Fibroblast of upper back skin (primary cell): ENCODE measurements around the gene PIERCE2.
"Not testable (repeated sequence)": the region's sequence is repeated elsewhere in the genome, so short reads cannot be mapped to it uniquely, and the experiment has no call there.

Source experiments
- DNase-seq: peaks from one replicate; pipeline ENCODE4 v3.0.0-alpha.2; 2013

Gene PIERCE2

DNA sequence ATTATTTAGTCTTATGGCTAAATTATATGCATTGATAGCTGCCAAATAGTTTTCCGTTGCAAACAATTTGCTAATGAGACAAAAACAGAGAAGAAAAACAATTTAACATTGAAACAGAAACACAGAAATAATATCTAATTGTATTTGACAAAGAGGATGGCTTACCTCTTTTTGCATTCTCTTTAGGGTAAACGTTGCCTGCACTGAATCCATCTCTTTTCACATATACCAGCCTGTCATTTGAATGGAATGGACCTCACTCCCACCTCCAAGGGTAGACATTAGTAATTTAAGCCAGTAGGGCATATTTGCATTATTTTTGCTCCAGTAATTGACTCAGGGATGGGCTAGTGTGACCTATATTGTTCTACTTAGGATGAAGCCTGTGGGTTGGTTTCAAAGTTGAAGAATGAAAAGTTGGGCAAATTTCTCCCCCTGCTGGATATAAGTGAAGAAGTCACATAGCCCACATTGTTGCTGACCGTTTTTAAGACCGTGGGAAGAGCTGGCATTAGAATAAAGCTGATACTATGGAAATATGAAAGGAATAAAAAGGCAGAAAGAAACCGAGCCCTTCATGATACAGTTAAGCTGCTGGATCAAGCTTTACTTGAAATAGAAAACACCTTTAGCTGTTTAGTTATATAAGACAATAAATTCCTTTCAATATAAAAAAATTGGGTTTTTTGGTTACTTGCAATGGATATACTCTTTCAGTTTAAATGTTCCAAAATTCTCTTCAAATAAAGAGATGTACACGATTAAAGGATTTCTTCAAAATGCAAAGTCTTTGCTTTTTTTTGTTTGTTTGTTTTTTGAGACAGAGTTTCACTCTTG, 26.9 kb downstream of the PIERCE2 start:
- peak; percentile 53 for DNase-seq

DNA sequence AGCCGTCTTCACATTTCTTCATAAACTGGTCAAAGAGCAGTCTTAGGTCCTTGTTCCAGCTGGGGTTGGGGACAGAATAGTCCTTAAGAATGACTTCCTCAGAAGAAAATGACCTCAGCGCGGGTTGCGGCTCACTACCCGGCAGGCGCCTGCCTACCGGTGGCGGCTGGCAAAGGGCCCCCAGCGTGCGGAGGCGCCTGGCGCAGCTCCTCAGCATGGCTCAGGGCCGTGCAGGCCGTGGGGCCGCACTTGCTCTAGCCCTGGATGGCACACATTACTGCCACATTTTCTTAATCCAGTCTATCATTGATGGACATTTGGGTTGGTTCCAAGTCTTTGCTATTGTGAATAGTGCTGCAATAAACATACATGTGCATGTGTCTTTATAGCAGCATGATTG, 34.8 kb downstream of the PIERCE2 start:
- not testable (repeated sequence) for DNase-seq

DNA sequence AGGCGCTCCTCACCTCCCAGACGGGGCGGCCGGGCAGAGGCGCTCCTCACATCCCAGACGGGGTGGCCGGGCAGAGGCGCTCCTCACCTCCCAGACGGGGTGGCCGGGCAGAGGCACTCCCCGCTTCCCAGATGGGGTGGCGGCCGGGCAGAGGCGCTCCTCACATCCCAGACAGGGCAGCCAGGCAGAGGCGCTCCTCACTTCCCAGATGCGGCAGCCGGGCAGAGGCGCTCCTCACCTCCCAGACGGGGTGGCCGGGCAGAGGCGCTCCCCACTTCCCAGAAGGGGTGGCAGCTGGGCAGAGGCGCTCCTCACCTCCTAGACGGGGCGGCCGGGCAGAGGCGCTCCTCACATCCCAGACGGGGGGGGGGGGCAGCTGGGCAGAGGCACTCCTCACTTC, 37.6 kb downstream of the PIERCE2 start:
- DNase-seq: not testable (repeated sequence)

DNA sequence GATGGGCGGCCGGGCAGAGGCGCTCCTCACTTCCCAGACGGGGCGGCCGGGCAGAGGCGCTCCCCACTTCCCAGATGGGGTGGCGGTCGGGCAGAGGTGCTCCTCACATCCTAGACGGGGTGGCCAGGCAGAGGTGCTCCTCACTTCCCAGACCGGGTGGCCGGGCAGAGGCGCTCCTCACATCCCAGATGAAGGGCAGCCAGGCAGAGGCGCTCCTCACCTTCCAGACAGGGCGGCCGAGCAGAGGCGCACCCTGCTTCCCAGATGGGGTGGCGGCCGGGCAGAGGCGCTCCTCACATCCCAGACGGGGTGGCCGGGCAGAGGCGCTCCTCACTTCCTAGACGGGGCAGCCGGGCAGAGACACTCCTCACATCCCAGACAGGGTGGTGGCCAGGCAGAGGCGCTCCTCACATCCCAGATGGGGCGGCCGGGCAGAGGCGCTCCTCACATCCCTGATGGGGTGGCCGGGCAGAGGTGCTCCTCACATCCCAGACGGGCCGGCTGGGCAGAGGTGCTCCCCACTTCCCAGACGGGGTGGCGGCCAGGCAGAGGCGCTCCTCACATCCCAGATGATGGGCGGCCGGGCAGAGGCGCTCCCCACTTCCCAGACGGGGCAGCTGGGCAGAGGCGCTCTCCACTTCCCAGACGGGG, 38.2 kb downstream of the PIERCE2 start:
- DNase-seq: not testable (repeated sequence)

DNA sequence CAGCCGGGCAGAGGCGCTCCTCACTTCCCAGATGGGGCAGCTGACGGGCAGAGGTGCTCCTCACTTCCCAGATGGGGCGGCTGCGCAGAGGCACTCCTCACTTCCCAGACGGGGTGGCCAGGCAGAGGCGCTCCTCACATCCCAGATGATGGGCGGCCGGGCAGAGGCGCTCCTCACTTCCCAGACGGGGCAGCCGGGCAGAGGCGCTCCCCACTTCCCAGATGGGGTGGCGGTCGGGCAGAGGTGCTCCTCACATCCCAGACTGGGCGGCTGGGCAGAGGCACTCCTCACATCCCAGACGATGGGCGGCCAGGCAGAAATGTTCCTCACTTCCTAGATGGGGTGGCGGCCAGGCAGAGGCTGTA, 38.7 kb downstream of the PIERCE2 start:
- not testable (repeated sequence) for DNase-seq

DNA sequence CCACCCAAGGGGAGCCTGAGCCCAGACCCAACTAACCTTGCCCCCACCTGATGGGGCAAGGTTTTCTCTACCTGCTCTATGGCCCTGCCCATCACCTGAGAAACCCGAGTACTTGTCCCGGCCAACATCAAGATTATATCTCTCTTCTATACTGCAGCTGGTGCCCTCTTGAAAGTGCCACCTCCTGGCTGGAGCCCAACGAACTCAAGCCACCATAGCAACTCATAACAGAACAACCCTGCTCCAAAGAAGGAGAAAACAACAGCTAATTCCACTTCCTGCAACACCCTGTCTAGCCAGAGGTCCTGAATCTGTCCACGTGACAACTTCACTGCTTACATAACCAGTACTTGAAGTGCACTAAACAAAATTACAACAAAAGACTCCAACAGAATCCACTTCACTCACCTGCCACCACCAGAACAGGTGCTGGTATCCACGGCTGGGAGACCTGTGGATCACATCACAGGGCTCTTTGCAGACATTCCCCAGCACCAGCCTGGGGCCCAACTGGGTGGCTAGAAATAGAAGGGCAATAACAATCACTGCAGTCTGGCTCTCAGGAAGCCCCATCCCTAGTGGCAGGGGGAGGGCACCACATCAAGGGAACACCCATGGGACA, 49.2 kb downstream of the PIERCE2 start:
- DNase-seq: no peak

DNA sequence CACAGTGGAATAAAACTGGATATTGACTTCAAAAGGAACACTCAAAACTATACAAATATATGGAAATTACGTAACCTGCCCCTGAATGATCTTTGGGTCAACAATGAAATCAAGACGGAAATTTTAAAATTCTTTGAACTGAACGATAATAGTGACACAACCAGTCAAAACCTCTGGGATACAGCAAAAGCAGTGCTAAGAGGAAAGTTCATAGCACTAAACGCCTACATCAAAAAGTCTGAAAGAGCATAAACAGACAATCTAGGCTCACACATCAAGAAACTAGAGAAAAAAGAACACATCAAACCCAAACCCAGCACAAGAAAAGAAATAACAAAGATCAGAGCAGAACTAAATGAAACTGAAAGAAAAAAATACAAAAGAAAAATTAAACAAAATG, 53.2 kb downstream of the PIERCE2 start:
- DNase-seq: no peak

DNA sequence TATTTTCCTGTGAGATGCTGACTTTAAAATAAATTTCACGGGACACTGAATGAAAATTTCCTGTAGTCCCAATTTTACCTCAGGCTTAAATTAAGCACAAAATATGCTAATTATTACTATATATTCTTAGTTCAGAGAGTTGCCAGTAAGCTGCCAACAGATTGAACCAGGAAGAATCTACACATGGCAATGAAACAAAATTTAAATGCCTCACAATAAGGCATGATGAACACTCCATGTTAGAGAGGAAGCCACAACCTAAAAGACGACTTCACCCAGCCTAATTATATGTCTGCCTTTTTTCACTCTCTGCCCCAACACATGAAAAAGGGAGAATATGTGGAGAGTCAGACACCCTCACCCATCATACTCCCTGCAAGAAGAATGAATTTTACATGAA, 60.0 kb downstream of the PIERCE2 start:
- no peak for DNase-seq
